OCI-M1 (cell line): ENCODE measurements around the gene HLA-A.
"Not testable (repeated sequence)": the region's sequence is repeated elsewhere in the genome, so short reads cannot be mapped to it uniquely, and the experiment has no call there.

Experiments used
- DNase-seq: peaks from one replicate; lab custom pipeline; 2025; lab: John Stamatoyannopoulos, UW

HLA-A gene

GRCh38 chr6:29961966-29962365, 19.6 kb downstream of the HLA-A start:
- peak; percentile 21 for DNase-seq

- DNase-seq, result not testable (repeated sequence)
These were observed 21.4 kb downstream of the HLA-A start for GRCh38 chr6:29963697-29964096.

GRCh38 chr6:29964518-29964886, 22.2 kb downstream of the HLA-A start:
- no peak for DNase-seq

GRCh38 chr6:29964887-29965562, 22.7 kb downstream of the HLA-A start:
- DNase-seq, result peak; percentile 98

GRCh38 chr6:29965563-29965872, 23.2 kb downstream of the HLA-A start:
- DNase-seq, result no peak

GRCh38 chr6:29965873-29966601, 23.7 kb downstream of the HLA-A start:
- DNase-seq, result peak; percentile 88

- DNase-seq, result peak; percentile 97
These were observed 25.2 kb downstream of the HLA-A start for GRCh38 chr6:29967379-29968010.

- DNase-seq, result no peak
These were observed 25.8 kb downstream of the HLA-A start for GRCh38 chr6:29968130-29968529.

- no peak for DNase-seq
These were observed 26.6 kb downstream of the HLA-A start for GRCh38 chr6:29968905-29969304.

GRCh38 chr6:29970711-29971110, 28.4 kb downstream of the HLA-A start:
- no peak for DNase-seq

- no peak for DNase-seq
These were observed 32.7 kb downstream of the HLA-A start for GRCh38 chr6:29974901-29975560.

GRCh38 chr6:29975561-29975907, 33.2 kb downstream of the HLA-A start:
- no peak for DNase-seq

GRCh38 chr6:29976253-29976587, 33.9 kb downstream of the HLA-A start:
- no peak for DNase-seq

GRCh38 chr6:29976588-29977424, 34.5 kb downstream of the HLA-A start:
- peak; percentile 82 for DNase-seq

- no peak for DNase-seq
These were observed 35.0 kb downstream of the HLA-A start for GRCh38 chr6:29977425-29977727.

- not testable (repeated sequence) for DNase-seq
These were observed 37.7 kb downstream of the HLA-A start for GRCh38 chr6:29980013-29980412.

GRCh38 chr6:29980511-29980910, 38.2 kb downstream of the HLA-A start:
- no peak for DNase-seq

- no peak for DNase-seq
These were observed 39.0 kb downstream of the HLA-A start for GRCh38 chr6:29981211-29981812.

- no peak for DNase-seq
These were observed 39.8 kb downstream of the HLA-A start for GRCh38 chr6:29982097-29982496.

GRCh38 chr6:29984232-29984631, 41.9 kb downstream of the HLA-A start:
- DNase-seq, result no peak

- DNase-seq, result no peak
These were observed 42.7 kb downstream of the HLA-A start for GRCh38 chr6:29984992-29985391.

- DNase-seq, result no peak
These were observed 43.9 kb downstream of the HLA-A start for GRCh38 chr6:29986179-29986781.
